NCI-H2107 (cell line): ENCODE data around the gene DCN.

ENCODE experiments used
- DNase-seq: peaks from one replicate; lab custom pipeline; 2025; lab: John Stamatoyannopoulos, UW

The DCN gene

DNA sequence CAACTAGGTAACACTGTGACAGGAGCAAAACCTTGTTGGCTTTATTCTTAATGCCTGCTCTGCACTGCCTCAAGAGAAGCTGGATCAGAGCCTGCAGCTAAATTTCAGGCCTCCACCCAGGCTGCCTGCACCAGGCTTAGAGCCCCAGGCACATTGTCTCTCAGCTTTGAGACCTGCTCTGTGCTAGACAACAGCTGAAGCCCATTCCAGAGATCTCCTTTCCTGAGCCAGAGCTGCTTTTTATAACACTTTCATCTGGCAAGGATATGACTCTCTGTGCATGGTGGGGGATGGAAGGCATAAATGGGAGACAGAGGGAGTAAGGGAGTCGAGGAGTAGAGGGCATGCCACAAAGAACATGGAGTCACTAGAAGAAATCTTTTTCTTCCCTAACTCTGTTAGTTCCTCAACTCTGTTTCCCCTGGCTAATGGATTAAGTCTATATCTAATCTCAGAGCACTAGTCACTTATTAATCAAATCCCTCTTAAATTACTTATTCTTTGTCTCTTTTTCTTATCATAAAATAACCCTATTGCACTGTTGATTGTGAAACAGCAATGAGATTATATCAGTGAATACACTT lies 44.2 kb downstream of the DCN start:
- no peak for DNase-seq

DNA sequence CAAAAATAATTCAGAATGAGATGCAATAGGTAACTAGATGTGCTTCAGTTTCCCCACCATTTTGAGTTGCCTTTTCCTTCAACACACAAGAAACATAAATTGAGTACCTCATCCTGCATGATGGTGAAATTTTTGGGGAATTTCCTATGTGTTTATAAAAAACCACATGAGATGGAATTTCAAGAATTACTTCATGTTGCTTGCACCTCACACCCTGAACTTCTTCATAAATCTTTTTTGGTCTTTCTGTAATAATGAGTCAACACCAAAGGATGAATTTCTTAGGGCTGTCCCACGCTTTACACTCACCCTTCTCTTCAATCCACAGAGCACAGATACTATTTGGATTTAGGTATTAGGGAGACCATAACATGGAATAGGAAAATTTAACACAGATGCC lies 48.7 kb downstream of the DCN start:
- no peak for DNase-seq

DNA sequence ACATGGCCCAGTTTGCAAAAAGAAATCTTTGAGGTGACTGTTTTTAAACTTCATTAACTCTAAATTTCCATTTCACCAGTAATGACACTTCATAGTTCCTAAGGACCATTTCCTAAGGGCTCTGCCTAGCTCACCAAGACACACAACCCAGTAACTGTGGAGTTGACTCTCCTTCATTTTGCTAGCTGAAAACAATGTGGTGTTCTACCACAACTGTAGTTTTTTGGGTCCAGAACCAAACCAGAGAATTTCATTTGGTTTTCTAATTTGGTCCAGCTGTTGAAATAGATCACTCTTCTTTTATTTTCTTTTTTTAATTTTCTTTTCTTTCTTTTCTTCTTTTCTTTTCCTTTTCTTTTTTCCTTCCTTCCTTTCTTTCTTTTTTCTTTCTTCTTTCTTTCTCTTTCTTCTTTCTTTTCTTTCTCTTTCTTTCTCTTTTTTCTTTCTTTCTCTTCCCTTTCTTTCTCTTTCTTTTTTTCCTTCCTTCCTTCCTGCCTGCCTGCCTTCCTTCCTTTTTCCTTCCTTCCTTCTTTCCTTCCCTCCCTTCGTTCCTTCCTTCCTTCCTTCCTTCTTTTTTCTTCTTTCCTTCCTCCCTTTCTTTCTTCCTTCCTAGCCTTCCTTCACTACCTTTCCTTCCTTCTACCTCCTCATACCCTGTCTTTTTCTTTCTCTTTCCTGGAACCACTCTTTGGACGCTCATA lies 52.8 kb downstream of the DCN start:
- DNase-seq, result no peak

DNA sequence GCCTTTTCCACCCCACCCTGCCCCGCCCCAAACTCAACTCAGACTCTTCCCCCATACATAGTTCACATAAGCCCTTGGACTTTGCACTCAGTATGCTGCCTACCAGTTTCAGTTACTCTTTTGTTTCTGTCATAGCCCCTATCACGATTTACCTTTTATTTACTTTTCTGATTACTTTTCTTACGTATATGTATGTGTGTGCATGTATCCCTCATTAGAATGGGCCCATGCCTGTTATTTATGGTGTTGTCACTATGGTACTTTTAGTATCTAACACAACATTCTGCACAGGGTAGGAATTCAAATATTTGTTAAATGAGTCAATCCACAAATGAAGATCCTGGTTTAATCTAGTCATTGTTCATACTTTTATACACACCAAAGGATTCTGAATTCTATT lies 54.9 kb downstream of the DCN start:
- DNase-seq, result no peak

DNA sequence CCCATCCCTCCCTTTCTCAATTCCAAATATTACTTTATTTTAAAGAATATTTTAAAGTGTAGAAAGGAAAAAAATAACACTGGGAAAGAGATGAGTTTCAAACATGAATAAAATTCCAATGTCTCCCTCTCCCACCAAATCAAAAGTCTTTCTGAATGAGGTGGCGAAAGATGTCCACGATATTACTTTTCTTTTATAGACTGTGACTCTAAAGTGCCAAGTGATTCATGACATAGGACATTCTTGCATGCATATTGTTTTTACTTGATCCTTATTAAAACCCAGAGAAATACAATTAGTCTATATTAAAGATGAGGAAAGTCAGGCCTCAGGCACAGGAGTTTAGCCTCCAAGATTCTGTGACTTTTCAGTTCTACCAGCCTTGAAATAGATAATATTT lies 55.3 kb downstream of the DCN start:
- no peak for DNase-seq

DNA sequence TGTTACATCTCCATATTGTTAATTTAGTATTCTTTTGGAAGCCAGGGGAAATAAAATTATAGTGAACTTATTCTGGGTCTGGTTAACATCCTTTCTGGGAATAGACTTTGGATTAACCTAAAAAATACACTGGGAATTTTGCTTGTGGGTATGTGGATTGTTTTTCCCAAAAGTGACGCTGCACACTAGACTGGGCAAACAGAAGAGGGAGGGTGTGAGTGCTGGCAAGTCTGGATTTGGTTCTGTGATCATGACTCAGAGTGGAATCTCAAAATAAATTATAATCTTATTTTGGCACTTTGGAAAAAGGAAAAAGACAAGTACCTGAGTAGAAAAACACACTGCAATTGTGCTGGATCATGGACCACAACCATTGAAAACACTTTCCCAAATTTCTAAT lies 56.1 kb downstream of the DCN start:
- no peak for DNase-seq

DNA sequence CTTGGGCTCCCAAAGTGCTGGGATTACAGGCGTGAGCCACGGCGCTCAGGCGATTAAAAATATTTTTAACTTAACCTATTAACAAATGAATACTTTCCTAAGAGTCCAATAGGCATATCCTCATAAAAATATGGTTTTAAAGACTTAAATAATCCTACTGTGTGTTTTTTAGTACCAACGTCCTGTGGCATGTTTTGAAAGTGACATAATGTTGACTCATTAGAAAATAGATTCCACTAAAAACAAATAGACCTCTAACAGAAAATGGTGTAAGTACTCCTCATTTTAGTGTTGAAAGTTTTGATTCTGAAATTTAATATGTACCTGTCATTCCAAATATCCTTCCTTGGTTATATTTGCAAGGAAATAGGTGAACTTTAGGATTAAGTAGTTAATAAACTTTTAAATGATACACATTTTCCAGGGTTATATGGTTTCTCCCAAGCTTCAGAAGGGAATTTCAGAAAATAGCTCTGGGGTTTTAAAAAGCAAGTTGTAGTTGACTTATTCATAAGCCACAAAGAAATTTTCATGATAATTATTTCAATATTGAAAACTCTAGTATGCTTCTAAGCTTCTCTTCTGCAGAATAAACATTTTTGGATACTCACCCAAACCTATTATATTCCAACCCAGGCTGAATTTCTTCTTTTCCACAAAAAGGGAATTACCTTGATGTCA lies 59.2 kb downstream of the DCN start:
- DNase-seq, result no peak

DNA sequence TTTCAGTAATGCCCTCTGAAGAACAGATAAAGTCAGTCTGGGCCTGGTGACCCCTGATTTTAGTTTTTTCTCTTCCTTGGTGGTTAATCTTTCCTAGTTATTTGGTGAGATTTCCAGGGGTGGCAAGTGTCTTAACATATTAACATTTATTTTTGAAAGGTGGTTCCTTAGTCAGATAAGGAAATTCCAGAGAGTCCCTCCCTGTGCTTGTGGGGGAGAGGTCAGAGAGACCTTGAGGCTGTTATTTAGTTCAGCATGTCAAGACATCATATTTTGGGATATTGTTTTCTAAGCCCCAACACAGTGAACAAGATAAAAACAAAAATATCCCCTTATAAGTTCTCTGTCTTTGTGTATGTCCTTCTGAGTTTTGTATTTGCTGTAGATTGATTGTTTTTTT lies 61.8 kb downstream of the DCN start:
- no peak for DNase-seq

DNA sequence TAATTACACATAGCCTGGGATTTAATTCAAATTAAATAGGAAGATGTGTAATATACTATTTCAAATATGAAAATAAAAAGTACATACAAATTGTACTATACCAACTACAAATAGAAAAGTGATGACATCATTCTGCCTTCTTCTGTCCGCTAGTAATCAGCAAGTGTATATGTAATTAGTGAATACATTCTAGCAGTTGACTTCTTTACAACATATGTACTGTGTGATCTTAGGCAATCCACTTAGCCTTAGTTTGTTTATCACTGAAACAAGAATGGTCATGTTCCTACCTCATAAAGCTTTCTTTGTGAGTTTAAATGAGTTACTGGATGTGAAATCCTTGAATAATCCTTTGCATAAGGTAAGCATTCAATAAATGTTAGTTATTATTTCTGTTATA lies 63.5 kb downstream of the DCN start:
- DNase-seq, result no peak

DNA sequence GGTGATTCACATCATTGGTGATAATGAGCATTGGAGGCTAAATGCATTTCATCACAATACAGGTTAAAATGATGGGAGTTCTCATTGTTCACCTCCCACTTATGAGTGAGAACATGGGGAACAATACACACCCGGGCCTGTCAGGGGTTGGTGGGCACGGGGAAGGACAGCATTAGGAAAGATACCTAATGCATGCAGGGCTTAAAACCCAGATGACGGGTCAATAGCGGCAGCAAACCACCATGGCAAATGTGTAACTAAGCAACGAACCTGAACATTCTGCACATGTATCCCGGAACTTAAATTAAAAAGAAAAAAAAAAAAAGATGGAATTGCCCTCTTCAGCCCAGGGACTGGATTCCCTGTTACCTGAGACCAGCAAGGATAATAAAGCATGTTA lies 69.0 kb downstream of the DCN start:
- DNase-seq, result no peak

DNA sequence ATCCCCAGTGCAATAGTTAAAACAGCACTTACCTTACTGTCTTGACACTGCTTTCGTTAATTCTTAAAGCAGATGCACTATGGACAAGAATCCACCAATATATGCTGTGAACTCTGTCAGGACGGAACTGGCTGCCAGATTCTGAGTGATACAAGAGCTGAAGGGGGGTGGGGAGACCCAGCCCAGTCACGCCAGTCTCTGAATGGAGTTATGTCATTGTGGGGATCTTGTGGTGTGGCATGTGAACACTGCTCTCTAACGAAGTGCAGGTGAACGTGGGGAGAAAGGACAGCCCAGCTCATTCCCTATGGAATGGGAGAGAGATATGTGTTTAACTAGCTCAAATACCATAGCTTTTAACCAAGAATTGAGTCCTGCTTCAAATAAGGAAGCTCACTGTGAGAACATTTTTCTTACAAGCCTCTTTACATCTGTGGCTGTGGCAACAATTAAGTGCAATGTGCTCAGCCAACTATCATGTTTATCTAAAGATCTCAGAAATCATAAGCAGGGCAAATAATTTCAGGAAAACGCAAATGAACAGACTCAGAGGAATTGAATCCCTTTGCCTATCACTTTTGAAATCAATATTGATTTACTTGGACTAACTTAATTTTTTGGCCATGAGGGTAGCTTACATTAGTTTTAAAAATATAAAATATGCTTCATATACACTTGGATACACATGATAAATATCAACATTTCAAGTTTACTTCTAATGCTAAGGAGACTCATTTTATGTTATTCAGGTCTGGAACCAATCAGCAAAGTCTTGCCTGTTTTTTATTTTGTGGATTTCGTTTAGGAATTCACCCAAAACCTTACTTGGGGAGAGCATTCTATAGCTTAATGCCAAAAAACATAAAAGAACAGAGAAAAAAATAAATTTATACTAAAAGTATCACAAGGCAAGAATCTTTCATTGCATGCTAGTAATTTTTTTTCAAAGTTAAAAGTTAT lies 71.0 kb downstream of the DCN start, which contains the start of gene LUM:
Gene LUM (minus strand): TSS at position 129 of the 960 bp plus-strand sequence. CDS start 2,515 bp downstream, outside the sequence.
- no peak for DNase-seq

DNA sequence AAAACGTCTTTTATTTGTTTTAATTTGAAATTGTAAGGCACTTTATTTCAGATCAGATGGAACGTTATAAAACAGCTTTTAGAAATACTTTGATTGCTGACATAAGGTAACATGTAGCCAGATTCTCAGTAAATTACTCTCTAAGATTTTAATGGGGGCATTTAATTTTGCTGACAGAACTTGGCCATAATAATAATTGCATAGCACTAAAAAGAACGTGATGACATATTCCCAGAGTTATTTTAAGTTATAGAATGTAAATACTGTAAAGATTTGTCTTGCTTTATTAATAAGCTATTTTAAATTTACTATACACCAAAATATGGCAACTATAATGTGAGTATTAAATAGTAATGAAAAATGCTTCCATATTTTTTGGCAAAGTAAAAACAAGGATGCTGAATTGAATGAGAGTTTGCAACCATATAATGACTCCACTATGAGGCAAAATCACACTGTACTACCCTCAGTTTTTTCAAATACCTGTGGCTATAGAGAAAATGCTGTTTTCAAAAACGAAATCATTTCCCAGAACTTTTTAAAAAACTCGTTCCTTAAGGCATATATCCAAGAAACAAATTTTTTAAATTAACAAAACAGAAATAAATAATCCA lies 72.2 kb downstream of the DCN start:
- DNase-seq, result no peak

DNA sequence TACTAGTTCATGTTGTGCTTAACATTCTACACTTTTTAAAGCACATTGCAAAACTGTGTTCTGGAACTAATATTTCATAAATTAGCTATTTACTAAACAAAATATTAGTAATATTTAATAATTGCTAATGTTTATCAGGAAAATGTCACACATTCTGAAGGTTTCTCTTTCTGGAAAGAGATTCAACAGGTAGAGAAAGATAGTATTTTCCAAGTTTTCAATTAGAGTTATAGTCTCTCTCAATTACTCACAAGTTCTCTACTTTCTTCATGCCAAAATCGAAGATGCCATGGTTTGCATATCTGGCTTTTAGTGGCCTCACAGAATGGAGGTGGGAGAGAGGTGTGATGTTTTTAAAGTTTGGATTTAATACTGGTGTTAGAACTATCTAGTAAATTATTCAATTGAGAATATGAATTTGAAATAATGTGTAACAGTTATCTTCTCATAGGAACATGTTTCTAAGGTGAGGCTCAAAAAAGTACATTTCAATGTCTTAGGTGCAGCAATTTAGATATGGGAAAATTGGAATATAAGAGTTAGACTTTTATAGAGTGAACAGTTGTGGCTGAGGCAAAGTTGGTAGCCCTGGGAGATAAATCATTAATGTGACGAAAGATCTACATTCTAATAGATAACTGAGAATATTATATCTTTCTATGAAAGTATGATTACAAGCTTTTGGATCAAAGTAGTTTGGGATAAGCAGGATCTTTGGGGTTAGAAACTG lies 72.9 kb downstream of the DCN start:
- no peak for DNase-seq

DNA sequence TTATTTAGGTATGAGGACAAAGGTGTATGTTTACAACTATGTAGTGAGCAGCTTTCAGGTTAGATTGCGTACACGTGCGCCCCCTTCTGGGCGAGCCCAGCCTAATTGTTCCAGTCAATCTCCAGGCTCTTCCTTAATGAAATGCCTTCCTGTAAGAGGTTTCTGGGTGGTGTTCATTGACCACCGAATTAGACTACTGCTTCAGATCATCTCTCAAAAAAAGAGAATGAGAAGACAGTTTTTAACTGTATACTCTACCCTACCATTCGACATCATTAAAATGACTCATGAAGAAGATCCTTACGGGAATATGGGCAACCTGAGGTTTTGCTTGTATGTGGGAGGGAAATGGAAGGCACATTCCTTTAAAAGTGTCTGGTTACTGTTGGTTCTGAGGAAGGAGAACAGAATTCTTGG lies 73.5 kb downstream of the DCN start:
- DNase-seq, result peak; percentile 1

DNA sequence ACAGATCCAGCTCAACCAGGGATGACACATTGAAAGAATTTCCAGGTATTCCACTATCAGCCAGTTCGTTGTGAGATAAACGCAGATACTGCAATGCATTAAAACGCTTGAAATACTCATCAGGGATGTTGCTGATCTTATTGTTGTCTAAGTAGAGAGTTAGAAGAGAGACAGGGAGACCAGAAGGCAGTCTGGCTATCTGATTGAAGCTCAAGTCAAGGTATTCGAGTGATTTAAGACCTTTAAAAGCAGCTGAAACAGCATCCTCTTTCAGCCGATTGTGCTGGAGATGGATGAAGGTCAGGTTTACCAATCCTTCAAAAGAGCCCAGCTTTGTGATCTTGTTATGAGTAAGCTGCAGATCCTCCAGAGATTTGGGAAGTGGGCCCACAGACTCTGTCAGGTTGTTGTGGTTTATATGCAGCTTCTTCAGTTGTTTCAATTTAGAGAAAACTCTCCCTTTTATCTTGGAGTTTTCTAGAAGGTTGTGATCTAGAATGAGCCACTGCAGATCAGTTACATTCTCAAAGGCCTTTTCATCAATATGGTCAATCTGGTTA lies 74.3 kb downstream of the DCN start:
- no peak for DNase-seq

DNA sequence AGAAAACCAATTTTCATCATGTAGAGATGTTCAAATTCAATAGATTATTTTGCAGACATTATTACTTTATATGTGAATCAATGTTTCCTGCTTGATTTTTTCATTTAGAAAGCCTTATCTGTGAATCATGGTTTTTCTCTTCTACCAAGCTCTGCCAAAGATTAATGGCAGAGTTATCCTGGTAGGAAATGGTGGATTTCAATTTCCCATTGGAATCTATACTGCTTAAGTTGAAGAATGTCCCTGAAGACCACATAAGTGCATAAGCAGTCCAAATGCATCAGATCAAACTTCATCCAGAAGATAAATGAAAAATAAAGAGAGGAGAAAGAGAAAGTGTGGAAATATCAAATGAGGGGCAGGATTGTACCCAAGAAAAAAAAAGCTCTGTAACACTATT lies 76.3 kb downstream of the DCN start:
- DNase-seq, result no peak

DNA sequence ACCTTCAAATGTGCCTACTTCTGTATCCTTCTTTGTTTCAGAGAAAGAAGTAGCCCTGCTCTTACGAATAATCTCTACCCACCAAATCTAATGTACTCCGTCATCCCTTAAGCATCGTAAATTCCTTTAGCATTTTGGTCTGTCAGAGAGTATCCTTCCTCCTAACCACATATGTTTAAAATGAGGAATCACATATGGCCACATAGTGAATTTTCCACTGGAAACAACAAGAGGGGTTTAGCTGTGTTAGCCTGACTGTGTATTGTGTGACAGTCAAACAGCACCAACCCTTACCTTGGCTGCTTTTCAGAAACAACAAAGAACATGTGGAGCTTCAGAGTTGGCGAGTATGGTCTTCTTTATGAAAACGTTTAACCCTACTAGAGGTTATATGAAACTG lies 76.8 kb downstream of the DCN start:
- DNase-seq, result no peak

DNA sequence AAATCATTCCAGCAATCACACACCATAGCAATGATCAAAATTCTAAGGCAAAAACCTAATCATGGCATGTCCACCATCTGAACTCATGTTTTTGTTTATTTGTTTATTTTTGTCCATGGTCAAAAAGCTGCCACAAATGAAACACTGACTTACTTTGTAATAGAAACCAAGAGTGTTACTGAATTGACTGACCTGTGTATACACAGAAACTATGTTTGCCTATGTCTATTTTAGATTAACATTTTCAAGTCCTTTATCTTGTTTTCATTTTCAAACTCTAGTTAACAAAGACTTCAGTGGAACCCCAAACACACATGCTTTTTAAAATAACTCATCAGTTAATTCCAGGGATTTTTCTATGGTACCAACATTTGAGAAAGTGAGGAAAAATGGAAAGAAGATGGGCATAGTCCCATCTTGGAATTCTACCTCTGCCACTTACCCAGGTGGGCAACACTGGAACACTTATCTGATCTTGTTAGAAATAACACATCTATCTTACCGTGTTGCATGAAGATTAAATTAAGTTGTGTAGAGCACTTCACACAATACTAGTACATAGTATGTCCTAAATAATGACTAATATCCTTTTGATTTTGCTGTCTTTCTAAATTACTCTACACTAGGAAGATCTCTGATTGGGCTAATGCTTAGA lies 77.7 kb downstream of the DCN start:
- no peak for DNase-seq

DNA sequence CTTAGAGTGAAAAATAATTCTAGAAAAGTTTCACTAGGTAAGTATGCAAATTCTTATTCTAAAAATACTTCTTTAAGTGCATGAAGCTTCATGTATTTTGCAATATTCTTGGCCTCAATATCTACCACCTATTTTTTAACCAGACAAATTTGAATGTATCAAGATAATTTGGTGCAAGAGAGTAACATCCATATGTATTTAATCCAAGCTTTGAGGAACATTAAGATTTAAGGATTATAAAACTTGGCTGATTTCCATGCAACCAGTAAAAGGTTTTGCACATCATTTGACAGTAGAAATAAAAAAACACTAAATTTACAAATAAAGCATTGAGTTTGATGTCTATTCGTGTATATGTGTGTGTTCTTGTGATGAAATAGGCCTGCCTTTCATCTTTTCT lies 79.0 kb downstream of the DCN start:
- no peak for DNase-seq

DNA sequence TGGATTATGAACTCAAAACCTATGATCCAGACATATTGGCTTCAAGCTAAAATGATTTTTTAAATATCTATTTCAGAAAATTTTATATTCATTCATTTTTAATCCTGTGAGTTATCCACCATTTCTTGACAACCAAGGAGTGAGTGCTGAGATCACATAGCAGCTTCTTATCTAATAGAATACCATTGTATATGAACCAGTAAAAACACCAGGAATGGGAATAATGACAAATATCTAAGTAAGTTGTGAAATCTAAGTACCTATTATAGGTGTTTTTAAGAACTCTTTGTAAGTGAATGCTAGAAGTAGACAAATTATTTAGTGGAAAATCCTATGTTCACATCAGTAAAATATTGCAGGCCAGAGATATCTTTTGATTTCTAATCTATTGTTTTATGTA lies 79.5 kb downstream of the DCN start:
- DNase-seq, result no peak
